T47D (cell line): ENCODE measurements around the gene SYTL1.

Experiments
- DNase-seq, 2 experiments: peaks; one replicate each; pipeline versions ENCODE4 v3.0.0 to v3.0.0-alpha.2; 2011 to 2012; ENCODE audit warnings: low read depth in 1 of 2, low spot score in 1 of 2
- JUND ChIP-seq: IDR thresholded peaks from 2 replicates; pipeline ENCODE4 v1.6.1; 2012; ENCODE audit warnings: low read depth
- in situ Hi-C: cut with HindIII; loops from 2 replicates; pipeline ENCODE4 v1.10.0; 2016; ENCODE audit warnings: low sequenced_read_pairs, low pct_unique_long_range_greater_than_20kb

The SYTL1 gene

DNA sequence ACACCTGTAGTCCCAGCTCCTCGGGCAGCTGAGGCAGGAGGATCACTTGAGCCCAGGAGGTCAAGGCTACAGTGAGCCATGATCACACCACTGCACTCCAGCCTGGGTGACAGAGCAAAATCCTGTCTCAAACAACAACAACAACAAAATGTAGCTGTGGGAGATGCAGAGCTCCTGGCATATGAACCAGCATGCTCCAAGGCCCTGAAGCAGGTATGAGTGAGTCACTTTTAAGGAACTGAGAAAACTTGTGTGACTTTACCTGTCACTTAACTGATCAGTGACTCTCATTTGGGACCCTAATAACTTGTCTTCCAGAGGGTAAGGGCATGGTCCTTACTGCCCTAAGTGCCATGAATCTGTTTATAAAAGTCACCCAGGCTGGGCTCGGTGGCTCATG, 39.2 kb upstream of the SYTL1 start:
- no peak for TF ChIP-seq JUND
- DNase-seq, result no peak
- in situ Hi-C loops, result no loop called here

DNA sequence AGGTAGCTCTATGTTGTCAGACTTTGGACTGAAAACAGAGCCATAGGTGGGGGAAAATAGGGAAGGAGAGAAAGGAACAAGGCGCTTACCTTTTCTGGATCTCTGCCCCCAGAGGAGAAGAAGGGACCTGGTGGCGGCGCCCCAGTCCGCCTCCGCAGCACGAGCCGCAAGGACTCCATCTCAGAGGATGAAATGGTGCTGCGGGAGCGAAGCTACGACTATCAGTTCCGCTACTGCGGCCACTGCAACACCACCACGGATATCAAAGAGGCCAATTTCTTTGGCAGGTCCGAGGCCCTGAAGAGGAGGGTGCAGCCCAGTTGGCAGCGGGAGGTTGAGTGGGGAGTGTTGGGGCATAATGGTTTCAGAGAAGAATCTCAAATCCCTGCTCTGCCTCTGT, 38.3 kb upstream of the SYTL1 start:
- DNase-seq, result no peak
- in situ Hi-C loops, result no loop called here
- TF ChIP-seq JUND, result no peak

DNA sequence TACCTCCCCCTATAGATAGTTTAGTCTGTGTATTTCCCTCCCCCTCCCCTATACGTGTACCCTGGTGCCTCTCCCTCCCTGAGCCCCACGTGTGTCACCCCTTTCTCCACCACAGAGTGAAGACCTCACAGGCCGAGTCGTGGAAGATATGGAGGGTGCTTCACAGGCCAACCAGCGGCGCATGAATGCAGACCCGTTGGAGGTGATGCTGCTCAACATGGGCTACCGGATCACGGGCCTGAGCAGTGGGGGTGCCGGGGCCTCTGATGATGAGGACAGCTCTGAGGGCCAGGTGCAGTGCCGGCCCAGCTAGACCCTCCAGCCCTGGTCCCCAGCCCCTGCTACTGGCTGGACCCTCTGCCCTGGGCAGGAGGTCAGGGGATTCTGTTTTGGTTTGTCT, 35.8 kb upstream of the SYTL1 start:
- in situ Hi-C loops, result no loop called here
- TF ChIP-seq JUND, result no peak

DNA sequence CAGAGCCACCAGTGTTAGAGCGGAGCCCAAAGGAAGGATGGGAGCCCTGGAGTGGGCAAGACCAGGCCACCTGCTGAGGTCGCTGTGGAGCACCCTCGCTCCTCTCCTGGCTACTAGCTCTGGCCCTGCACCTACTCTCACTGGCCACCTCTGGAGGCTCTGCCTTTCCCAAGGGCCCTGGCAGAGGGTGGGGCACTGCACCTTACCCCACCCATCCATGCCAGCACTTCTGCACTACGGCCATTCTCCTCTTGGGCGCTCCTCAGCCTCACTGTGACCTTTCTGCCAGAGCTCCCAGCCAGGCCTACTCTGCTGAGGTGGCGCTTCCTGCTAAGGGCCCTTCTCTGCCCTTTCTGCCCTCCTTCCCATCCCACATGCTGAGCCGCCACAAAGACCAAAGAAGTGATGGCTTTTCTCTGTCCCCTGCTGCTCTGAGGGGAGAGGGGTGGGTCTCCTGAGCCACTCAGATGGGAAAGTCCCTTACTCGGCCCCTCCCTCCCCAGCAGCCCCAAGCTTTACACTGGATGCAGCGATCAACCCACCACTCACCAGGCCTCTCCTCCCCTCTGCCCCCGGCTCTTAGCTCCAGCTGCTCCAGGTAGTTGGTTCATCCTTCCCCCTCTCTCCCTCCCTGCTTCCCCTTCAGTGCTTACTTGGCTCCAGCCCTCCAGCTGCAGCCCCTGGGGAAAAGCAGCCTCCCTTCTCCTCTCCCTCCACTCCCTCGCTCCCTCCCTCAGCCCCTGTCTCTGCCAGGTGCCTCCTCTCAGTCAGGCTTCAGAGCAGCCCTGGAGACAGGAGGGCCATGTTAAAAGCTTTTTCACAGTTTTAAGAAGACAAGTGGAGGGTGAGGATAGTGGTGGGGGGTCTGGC, 34.7 kb upstream of the SYTL1 start:
- no peak for TF ChIP-seq JUND
- in situ Hi-C loops, result no loop called here

More for the DNA sequence above, 35.8 kb upstream of the SYTL1 start:
- DNase-seq, result no peak

DNA sequence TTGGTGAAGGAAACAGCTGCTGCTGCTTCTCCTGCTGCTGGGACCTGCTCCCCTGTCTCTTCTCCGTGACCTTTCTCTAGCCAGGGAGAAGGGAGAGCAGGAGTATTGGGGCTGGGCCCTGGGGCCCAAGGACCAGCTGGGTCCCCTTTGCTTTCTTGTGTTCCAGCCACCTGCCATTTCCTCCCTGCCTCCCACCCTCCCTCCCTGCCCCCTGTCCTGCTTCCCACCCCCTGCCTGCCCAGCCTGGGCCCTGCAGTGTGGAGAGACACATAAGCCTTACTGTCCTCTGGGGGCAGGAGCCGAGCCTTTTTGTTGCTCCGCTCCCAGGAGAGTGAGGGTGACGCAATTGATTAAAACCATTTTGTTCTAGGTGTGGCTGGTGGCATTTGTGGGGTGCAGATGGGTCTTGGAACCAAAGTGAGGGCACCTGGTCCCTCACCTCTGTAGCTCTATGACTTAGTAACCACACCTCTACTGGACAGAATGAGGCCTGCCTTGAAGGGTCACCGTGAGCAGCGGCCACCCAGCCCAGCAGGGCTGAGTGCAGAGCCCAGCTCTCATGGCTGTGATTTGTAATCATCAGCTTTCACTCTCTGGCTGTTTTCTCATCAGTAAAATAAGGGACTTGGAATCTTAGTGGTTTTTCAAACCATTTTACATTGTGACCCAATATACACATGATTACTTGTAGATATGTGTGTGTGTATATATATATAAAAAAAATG, 33.8 kb upstream of the SYTL1 start:
- no peak for DNase-seq
- in situ Hi-C loops, result no loop called here
- TF ChIP-seq JUND, result no peak

More for the DNA sequence above, 34.7 kb upstream of the SYTL1 start:
- peak in 1 of 2 experiments; percentile 38 for DNase-seq

DNA sequence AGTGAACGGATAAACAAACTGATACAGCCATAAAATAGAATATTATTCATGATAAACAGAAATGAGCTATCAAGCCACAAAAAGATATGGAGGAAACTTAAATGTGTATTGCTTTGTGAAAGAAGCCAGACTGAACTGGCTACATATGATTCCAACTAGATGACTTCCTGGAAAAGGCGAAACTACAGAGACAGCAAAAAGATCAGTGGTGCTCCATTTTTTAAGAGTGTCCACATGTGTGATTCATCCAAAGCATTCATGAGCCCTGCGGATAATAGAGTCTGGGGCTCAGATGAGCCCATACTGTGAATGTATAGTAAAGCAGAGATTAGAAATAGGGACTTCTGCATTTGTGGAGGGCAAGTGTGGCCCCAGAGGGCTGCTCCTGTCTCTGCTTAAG, 27.7 kb upstream of the SYTL1 start:
- no peak for TF ChIP-seq JUND
- no peak for DNase-seq
- in situ Hi-C loops, result no loop called here

DNA sequence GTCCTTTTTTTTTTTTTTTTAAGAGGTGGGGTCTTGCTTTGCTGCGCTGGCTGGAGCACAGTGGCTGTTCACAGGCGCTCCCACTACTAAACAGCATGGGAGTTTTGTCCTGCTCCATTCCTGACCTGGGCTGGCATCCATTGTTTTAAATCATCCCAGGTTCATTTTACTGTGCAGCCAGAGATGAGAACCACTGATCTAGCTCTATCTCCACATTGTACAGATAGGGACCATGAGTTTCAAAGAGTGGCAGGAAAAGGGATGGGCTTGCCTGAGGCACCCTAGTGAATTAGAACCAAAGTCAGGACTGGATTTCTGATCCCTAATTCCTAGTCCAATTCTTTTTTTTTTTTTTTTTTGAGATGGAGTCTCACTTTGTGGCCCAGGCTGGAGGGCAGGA, 27.1 kb upstream of the SYTL1 start:
- no peak for DNase-seq
- in situ Hi-C loops, result no loop called here
- no peak for TF ChIP-seq JUND

DNA sequence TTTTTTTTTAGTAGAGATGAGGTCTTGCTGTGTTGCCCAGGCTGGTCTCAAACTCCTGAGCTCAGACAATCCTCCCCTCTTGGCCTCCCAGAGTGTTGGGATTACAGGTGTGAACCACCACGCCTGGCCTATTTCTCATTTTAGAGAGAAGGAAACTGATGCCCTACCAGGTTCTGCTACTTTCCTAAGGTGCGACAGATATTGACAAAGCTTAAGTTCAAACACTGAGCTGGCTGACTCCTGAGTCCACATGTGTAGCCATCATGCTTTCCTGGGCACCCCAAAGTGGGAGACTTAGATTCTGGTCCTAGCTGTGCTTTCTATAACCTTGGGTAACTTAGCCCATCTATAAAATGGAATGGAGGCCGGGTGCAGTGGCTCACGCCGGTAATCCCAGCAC, 25.0 kb upstream of the SYTL1 start:
- TF ChIP-seq JUND, result no peak
- in situ Hi-C loops, result no loop called here
- DNase-seq, result peak in 1 of 2 experiments; percentile 74

DNA sequence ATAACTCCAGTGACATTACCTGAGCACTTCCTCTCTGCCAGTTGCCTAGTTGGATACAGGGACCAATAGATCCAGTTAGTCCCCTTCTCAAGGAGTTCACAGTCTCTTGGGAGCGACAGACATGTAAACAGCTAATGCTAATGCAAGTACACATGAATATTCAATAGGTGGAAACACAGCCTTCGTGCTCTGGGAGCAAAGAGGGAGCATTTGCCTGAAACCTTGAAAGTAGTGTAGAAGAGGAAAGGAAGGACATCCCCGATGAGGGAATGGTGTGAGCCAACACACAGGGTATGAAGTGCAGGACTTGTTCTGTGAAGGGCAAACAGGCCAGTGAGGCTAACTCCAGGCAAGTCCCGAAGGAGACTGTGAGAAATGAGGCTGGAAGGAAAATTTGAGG, 23.7 kb upstream of the SYTL1 start:
- no peak for DNase-seq
- in situ Hi-C loops, result no loop called here
- no peak for TF ChIP-seq JUND

DNA sequence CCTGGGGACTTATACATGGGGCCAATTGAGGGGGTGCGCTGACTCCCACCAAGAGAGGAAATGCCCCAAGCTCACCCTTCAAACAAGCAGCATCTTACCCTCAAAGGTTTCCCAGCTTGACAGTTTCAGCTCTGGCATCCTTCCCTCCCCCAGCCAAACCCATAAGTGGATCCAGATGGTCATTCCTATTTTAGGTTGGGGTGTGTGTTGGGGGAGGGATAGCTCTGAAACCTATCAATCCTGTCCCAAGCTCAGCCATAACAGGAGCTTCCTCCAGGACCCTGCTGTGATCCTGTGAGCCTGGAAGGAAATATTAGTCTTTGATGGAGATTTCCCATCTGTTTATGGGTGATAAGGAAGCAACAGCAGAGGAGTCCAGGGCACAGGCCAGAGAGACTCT, 23.2 kb upstream of the SYTL1 start:
- TF ChIP-seq JUND, result no peak
- DNase-seq, result no peak
- in situ Hi-C loops, result no loop called here

DNA sequence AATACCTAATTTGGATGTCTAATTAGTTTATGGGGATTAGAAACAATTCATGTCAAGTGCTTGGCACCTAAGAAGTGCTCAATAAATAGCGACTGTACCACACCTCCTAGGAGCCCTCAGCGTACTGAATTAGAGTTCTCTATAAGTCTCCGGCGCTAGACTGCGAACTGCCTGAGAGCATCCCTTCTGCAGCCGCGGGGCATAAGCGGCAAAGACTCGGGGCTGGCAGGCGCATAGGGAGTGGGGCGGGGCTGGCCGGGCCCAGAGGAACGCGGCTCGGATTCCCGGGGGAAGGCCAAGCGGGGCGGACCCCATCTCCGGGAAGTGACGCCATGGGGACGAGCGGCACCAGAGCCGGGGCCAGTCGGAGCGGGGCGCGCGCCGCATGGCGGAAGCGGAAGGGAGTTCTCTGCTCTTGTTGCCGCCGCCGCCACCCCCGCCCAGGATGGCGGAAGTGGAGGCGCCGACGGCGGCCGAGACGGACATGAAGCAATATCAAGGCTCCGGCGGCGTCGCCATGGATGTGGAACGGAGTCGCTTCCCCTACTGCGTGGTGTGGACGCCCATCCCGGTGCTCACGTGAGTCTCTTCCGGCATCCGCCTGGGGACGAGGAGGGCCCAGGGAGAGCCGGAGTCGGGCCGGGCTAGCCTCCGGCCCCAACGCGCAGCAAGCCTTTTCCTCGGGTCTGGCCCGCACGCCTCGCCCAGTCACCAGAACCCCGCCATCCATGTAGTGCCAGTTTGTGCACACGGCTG, 19.8 kb upstream of the SYTL1 start, which contains the start of gene TMEM222:
TMEM222 (plus strand) TSS at position 351 of the 756 bp plus-strand sequence; CDS start at position 386, 35 bp downstream.
- TF ChIP-seq JUND, result no peak
- peak; percentile 80 to 95 for DNase-seq
- in situ Hi-C loops, result no loop called here

DNA sequence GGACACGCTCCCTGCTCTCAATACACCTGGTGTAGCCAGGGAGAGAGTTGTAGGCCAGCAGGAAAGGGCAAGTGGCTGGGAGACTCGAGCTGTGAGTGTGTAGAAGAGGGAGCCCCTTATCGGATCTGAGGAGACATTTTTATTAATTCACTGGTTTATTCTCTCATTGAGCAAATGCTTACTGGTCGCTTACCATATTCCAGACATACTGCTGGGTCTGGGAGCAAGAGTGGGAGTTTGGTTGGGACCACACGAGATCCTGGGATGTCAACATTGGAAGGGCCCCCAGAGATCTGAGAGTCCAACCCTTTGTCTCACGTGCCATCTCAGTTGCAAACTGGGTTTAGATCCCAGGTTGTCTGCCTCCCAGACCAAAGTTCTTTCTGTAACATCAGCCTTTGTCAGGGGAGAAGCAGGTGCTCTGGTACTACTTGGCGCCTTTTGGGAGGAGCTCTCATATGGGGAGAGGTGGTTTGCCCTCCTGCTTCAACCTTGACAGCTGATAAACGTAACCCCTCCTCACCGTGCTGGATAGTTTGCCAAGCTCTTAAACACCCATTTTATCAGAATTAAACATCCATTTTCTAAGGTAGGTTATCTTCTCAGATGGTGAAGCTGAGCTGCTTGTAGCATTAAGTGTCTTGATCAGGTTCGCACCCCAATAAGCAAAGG, 19.1 kb upstream of the SYTL1 start:
- TF ChIP-seq JUND, result no peak
- no peak for DNase-seq
- in situ Hi-C loops, result no loop called here
